Ramos (cell line): Measurements from ENCODE around the gene ITLN2.
"Not testable (repeated sequence)": the region's sequence is repeated elsewhere in the genome, so short reads cannot be mapped to it uniquely, and the experiment has no call there.

Experiments used
- in situ Hi-C: fragments of 300-500 bp; cut with MboI; formaldehyde crosslinking; loops from one replicate; pipeline ENCODE4 v1.14.3; 2022; ENCODE audit warnings: low sequenced_read_pairs; ENCODE audit not compliant: unreplicated experiment

The ITLN2 gene

DNA sequence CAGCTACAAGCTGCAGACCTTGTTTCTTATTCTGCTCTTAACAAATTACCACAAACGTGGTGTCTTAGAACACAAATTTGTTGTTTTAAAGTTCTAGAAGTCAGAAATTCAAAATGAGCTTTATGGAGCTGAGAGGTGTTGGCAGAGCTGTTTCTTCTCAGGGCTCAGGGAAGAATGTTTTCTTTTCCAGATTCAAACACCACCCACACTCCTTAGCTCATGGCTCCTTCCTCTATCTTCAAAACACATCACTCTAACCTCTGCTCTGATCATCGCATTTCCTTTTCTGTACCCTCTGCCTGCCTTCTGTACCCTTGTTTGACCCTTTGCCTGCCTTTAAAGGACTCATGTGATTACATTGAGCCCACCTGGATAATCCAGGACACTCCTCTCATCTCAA, 42.7 kb downstream of the ITLN2 start:
- in situ Hi-C loops = no loop called here

DNA sequence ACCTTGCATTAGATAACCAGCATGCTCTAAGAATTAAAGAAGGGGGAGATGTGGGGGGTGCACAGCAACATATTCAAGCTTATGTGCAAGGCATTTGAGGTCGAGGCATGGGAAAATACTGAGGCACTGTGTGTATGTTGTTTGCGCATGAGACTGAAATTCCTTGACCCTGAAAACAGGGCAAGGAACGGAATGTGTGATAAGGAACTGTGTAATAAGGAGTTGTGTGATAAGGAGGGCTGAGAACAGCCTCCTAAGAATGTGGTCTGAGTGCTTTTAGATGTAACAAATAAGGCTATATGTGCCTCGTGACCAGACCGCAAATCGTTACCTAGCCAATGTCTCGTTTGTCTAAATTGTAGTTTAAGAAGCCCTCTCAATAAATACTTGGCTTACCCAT, 43.2 kb downstream of the ITLN2 start:
- in situ Hi-C loops = no loop called here

DNA sequence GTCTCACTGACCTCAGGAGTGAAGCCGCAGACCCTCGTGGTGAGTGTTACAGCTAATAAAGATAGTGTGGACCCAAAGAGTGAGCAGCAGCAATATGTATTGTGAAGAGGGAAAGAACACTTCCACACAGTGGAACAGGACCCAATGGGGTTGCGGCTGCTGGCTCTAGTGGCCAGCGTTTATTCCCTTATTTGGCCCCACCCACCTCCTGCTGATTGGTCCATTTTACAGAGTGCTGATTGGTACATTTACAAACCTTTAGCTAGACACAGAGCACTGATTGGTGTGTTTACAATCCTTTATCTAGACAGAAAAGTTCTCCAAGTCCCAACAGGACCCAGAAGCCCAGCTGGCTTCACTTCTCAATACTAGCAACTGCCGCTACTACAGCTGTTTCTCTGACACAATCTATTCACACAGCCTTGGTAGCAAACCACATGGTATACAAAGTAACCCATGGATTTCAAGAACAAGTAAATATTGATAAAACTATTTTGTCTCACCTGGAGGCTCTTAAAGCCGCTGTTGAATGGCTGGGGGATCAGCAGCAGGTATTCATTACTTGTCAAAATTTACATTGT, 44.3 kb downstream of the ITLN2 start:
- in situ Hi-C loops = no loop called here

DNA sequence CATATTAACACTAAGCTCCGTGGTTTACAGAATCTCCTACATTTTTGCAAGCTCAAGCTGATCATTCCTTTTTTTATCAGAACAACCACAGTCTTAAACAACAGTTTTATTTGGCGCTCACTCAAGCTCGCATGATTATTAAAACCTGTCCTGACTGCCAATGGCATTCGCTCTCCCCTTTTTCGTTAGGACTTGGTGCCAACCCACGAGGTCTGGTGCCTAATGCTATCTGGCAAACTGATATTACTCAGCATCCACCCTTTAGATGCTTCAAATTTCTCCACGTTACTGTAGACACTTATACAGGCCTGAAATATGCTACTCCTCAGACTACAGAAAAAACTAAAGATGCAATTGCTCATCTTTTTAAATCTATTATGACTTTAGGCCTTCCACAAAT, 46.6 kb downstream of the ITLN2 start:
- in situ Hi-C loops = no loop called here

DNA sequence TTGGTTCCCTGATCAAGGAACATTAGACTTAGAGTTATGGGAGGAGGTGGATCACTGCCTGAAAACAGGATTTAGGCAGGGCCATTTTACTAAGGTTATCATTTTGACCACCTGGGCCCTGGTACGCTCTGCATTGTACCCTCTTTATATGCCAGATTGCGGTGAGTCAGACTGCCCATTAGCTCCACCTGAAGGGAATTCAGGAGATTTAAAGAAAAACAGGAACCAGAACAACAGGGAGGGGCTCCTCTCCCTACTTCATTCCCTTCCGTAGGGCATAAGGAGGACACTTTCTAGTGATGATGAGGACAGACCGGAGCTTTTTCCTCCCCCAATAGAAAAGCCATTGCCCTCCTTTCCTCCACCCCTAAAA, 49.0 kb downstream of the ITLN2 start:
- in situ Hi-C loops = no loop called here

DNA sequence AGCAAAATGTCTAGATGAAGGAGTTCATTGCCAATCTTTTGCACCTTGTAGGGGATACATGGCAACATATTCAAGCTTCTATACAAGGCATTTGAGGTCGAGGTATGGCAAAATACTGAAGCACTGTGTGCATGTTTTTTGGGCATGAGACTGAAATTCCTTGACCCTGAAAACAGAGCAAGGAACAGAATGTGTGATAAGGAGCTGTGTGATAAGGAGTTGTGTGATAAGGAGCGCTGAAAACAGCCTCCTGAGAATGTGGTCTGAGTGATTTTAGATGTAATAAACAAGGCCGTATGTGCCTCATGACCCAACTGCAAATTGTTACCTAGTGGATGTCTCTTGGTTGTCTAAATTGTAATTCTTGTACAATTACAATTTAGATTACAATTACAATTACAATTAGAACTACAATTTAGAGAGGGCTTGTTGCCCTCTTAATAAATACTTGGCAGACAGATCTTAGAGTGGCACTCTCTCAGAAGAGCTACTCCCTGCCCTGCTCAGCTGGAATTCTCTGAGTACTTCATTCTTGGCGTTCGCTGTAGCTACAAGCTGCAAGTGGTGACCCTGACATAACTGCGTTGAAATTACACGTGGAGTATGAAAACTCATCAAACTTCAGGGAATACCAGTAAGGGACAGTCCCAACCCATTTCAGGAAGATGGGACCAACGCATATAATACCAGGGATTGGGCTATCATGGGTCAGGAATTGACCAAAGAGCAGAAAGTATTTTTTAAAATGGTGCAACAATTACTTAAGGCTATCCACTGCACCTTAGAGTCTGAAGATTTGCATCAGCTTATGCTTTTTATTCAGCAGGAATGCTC, 49.6 kb downstream of the ITLN2 start:
- in situ Hi-C loops = no loop called here

DNA sequence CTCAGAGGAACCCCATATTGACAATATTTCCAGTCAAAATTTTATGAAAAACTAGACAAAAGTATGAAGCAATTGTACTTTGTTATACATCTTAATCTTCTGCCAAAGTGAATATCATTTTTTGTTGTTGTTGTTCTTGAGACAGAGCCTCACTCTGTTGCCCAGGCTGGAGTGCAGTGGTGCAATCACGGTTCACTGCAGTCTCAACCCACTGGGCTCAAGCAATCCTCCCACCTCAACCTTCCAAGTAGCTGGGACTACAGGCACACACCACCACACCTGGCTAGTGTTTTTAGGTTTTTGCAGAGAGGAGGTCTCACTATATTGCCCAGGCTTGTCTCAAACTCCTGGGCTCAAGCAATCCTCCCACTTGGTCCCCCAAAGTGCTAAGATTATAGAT, 52.4 kb downstream of the ITLN2 start:
- in situ Hi-C loops = not testable (repeated sequence)

DNA sequence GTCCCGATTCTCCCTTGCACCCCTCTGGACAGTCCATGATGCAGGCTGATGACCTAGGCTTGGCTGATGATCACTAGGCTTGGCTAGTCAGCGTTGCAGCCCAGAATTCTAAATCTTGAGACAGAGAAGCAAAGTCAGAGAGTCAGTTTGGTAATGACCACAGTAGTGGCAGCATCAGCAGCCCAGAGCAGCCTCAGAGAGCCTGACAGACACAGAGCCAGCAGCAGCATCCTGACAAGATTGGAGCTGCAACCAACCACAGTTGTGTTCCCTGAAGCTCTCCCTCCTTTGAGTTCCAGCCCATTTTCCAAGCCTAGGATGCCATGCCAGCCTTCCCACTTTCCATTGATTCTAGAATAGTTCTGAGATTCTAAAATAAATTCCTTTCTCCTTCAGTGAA, 52.8 kb downstream of the ITLN2 start:
- in situ Hi-C loops = no loop called here

DNA sequence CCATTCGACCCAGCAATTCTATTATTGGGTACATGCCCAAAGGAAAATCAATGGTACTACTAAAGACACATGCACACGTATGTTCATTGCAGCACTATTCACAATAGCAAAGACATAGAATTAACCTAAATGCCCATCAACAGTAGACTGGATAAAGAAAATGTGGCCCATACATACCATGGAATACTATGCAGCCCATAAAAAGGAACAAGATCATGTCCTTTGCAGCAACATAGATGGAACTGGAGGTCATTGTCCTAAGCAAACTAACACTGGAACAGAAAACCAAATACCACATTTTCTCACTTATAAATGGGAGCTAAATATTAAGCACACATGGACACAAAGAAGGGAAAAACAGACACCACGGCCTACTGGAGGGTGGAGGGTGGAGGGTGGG, 53.9 kb downstream of the ITLN2 start:
- in situ Hi-C loops = not testable (repeated sequence)
